ENCODE results near the gene BUB3.

- TF ChIP-seq MXI1 (IDR thresholded peaks at IDR 0.05; ENCODE audit: borderline replicate concordance, low read depth, low read length): no peak
- no peak for TF ChIP-seq CTCF (conservative IDR thresholded peaks at IDR 0.05; ENCODE audit: low read depth, low read length)
- no peak for TF ChIP-seq RCOR1 (IDR thresholded peaks at IDR 0.05; ENCODE audit: insufficient replicate concordance, low read length)
- no peak for TF ChIP-seq POLR2A (IDR thresholded peaks at IDR 0.05; ENCODE audit: low read depth, low read length)
Observed at GRCh38 chr10:123157210-123157609, 3.0 kb downstream of the BUB3 start.

Measured in IMR-90 (cell line).